Stimulated activated CD4-positive, alpha-beta T cell treated with anti-CD3 and anti-CD28 coated beads, Interleukin-12 subunit alpha, Interleukin-12 subunit beta, amount 100 ng/mL, for 48 hours (primary cell): ENCODE results near the gene GDF9.
"Not testable (repeated sequence)": the region's sequence is repeated elsewhere in the genome, so short reads cannot be mapped to it uniquely, and the experiment has no call there.

Experiments
- DNase-seq, 3 donors: peaks; one replicate each; pipeline ENCODE4 v3.0.0-alpha.2; 2020; ENCODE audit warnings: low read depth in 2 of 3, low spot score in 1 of 3

GDF9 gene

GRCh38 chr5:132873119-132873929 lies 7.1 kb upstream of the GDF9 start, which contains the start of gene LEAP2:
Gene LEAP2, plus strand, starts transcription at chr5:132873668. Its CDS starts 27 bp downstream, at chr5:132873695.
- DNase-seq, result no peak

- DNase-seq, result no peak
Measured at GRCh38 chr5:132872788-132873118, 6.5 kb upstream of the GDF9 start.

DNA sequence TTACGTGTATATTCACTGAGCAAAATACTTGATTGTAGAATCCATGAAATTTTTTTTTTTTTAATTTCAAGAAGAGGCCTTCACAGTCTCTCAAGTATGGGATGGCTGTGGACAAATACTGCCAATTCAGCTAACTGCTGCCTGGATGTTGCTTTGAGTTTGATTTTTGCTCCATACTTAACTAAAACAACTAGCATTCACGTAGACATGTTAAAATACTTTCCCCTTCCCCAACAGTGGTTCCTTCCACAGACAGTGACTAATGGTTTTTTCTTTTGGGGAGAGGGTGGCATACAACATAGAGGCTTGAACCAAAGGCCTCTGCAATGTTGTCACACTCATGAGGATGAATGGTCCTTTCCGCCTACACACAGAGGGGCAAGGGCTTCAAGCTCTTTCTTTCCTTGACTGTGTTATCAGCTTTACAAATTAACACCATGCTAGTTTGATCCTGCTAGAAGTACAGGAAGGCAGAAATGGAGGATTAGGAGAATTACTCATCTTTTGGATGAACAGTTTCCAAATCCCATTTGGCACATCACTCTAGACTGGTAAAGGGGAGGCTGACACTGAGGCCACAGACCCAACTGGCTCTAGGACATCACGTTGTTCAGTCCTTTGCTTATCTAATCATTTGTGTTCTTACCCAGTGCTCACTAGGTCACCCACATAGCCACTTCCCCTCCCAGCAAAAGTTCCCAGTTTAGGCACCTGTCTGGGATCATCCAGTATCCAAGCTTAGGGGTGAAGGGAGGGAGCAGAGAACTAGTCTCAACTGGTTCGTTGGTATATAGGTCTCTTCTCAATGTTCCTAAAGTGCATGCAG lies 5.4 kb upstream of the GDF9 start:
- DNase-seq, result no peak

DNA sequence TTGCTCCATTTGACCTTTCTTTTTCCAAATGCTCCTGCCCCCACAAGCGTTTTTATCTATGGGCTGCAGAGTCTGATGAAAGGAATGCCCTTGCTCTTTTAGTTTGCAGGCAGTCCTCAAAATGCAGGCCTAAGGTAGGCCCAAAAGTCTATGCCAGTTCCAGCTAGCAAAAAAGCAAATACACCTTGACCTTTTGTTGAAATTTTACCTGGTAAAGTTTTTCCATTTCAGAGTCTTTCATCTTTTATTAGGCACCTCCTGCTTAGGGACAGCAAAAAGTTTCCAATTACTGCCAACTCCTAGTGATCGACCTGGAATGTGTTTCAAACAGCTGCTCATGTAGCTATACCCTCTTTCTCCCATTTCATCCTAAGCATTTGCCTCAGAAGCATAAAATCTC lies 4.5 kb upstream of the GDF9 start:
- DNase-seq, result no peak

DNA sequence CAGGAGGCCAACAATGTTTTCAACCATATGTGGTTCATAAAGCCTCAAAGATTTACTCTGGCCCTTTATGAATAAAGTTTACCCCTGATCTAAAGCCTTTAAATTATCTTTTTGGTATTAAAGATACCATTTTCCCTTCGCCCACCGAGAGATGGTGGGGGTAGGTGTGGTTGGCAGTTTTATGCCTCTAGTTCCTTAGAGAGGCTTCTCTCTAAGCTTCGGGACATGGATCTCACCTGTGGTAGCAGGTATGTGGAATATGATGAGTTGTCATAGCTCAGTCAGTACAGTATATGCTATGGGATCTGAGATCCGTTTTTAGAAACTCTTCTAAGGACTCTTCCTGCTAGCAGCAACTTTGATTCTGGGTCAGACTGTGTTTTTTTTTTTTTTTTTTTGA lies 2.5 kb upstream of the GDF9 start:
- no peak for DNase-seq

- no peak for DNase-seq
Measured at GRCh38 chr5:132867046-132867451, 780 bp upstream of the GDF9 start.

DNA sequence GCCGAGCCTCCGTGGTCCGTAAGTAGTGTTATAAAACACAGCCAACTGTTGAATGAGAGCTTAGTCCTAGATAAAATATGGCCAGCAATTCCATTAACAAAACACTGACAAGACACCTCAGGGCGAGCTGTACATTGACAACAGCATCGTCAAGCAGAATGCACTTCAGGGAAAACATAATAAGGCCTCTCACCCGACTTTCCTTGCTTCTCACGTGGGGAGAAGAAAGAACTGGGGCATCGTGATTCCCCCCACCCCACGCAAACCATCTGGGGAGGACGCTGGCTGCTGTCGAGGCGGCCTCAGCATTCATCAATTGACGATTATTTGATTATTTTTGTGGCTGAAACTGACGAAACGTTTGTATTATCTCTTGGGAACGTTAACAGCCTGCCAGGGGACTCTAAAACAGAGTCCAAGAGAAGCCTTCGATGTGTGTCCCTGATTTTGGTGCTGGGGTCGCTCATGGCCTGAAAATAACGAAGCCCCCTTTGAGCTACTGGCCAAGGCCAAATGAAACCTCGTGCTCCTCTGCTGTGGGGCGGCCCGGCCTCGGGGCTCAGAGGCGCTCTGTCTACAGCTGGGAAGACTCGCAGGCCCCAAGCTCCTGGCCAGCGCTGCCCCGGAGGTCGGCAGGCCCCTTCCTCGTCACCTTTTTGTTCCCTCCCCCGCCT lies 464 bp downstream of the GDF9 start:
- no peak for DNase-seq

DNA sequence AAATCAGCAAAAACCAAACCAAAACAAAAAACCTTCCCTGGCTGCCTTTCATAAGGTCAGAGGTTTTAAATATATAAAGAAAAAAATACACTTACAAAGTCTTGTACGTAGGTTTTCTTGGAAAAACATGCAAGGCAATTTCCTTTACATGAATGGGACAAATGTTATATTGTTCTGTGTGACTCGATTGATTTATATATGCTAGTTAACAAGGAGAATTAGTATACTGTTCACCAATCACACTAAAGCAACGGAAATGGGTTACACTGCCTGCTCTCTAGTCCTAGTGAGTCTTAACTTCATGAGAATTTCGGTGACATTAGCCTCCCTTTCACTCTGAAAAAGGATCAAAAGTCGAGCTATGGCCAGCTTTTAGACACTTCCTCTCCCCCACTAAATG lies 5.5 kb downstream of the GDF9 start:
- no peak for DNase-seq

DNA sequence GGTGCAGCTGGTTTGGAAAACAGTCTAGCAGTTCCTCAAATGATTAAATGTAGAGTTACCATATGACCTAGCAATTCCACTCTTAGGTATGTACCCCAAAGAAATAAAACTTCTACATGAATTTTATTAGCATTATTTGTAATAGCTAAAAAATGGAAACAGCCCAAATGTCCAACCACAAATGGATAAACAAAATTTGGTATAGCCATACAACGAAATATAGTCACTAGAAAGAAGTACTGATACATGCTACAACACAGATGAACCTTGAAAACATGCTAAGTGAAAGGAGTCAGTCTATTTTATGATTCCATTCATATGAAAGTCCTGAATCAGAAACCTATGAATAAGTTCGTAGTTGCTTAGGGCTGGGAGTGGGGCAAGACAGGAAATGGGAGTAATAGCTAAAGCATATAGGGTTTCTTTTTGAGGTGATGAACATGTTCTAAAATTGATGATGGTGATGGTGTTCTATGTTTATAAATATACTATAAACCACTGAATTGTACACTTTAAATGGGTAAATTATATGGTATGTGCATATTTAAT lies 6.3 kb downstream of the GDF9 start:
- DNase-seq, result no peak

GRCh38 chr5:132856011-132856410 lies 10.3 kb downstream of the GDF9 start:
- no peak for DNase-seq

DNA sequence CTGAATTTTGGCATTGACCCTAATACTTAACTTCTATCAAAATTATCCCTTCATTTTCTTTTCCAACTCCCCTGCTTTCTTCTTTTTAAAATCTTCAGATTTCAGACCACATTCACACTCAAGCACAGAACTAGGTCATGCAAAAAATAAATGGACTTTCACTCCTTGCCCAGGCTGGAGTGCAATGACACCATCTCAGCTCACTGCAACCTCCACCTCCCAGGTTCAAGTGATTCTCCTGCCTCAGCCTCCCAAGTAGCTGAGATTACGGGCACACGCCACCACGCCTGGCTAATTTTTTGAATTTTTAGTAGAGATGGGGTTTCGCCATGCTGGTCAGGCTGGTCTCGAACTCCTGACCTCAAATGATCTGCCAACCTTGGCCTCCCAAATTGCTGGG lies 11.3 kb downstream of the GDF9 start:
- DNase-seq, result not testable (repeated sequence)

DNA sequence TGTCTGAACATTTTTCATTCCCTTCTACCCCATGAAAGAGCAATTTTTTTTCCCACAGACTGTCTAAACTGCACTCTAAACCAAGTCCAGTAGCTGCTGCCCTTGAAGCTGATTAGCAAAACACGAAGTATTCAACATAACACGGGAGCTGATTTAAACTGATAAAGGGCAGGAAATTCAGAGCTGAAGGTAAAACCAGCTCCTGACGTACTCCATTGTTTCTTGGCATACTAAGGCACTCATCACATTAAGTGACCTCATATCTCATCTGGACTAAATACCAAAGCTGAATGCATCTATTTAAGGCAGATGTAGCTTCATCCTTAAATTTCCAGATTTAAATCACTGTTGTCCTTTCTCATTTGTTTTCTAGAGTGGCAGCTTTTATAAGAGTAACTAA lies 12.0 kb downstream of the GDF9 start:
- no peak for DNase-seq

DNA sequence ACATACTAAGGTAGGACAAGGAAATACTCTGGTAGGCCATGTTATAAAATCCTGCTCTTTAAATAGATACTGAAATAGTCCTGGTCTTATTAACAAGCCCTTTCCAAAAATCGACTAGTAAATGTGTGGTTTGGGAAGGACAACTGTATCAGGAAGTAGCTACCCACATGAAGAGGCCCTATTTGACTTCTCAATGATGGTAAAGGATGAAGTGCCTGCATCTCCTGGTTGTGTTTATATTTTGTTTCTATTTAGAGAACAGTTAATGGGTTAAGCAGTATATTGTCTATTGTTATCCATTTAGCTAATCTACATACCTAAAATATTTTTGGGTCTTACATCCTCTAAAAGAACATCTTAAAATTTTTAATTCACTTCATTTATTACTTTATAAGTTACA lies 12.5 kb downstream of the GDF9 start:
- DNase-seq, result no peak

DNA sequence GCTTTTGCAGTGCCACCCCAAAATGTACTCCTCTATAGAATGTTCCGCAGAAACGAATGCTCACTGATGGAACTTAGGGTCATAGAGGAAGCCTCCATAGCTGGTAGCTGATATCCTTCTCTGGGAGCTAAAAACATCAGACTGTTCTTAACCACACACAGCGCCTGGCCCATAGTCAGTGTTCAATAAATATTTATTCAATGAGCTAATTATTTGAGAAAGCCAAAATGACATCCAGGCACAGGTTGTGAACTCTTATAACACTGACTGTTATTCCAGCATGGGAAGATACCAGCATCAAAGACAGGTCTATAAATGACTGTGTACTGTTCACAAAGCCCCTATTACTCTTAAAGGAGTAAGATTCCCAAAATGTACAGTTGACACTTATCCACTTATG lies 12.9 kb downstream of the GDF9 start:
- no peak for DNase-seq

DNA sequence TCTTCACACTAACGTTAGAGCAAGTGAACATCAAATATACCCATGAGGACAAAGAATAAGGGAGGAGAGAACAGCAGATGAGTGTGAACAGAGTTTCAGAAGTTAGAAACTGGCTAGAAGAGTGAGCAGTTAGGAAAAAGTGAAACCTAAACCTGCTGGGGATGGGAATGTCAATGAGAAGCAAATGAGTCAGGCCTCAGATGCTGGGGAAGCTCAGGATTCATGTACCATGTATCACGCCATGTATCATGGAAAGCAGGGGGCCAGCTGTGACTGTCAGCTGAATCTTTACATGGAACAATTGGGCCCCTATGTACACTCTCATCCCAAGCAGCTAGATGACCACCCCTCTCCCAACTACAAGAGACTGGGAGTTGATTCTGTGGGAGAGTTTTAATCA lies 16.2 kb downstream of the GDF9 start:
- DNase-seq, result no peak

- DNase-seq, result no peak
Measured at GRCh38 chr5:132849347-132849746, 16.9 kb downstream of the GDF9 start.

- no peak for DNase-seq
Measured at GRCh38 chr5:132848270-132848669, 18.0 kb downstream of the GDF9 start.

- DNase-seq, result no peak
Measured at GRCh38 chr5:132841305-132841704, 25.0 kb downstream of the GDF9 start.

- no peak for DNase-seq
Measured at GRCh38 chr5:132840896-132841295, 25.4 kb downstream of the GDF9 start.

- no peak for DNase-seq
Measured at GRCh38 chr5:132840313-132840712, 26.0 kb downstream of the GDF9 start.

DNA sequence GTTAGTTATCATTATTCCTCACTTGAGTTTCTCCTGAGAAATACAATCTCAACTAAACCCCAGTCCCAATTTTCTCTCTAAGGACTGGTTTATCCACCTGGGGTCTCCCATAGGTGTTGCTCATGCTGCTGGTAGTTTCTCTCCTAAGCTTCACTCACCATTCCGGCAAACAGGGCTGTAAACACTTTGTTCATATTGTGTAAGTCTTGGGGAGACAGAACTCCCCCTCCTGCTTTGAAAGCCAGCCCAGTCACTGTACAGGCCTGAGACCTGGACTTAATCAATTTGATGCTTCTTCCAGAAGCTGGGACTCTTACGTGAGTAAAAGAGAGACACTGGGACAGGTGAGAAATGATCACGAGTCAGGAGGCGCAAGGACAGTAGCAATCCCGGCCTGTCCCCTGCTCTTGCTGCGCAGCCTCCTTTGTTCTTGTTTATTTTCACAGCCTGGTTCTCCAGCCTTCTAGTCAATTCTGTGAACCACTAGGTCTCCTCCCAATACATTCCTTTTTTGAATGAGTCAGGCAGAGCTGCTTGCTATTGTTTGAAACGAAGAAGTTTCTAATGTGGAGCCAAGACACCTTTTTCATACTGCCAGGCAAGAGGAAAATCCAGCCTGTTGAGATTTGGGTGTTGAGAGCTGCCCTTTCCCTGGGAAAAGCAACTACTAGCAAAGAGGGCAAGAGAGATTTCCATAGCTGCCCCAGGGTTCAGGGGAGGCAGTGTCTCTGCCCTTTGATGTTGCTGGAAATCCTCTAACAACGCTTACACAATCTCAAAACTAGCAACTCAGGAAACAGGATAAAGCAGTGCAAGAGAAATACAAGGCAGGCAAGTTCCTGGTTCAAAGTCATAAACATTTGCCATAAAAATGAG lies 26.6 kb downstream of the GDF9 start:
- no peak for DNase-seq
